Endothelial cell (in vitro differentiated cells): ENCODE results near the gene ZBTB20. TPM values are rescaled to one million over a fixed set of nuclear protein-coding genes. Genes with fewer than 3 reads are reported as not detected.

Source experiments
- DNase-seq: peaks from one replicate; pipeline ENCODE4 v3.0.0; 2021; ENCODE audit warnings: low spot score
- H3K27ac Mint-ChIP-seq: one replicate; pipeline ENCODE4 v1.8.0; 2021; ENCODE audit warnings: mixed read lengths, inconsistent platforms; ENCODE audit not compliant: unreplicated experiment
- H3K27me3 Mint-ChIP-seq: one replicate; pipeline ENCODE4 v1.8.0; 2021; ENCODE audit warnings: mild to moderate bottlenecking, moderate library complexity, mixed read lengths, inconsistent platforms; ENCODE audit not compliant: unreplicated experiment
- H3K36me3 Mint-ChIP-seq: one replicate; pipeline ENCODE4 v1.8.0; 2021; ENCODE audit warnings: mild to moderate bottlenecking, low read depth, mixed read lengths, inconsistent platforms; ENCODE audit not compliant: unreplicated experiment
- H3K4me1 Mint-ChIP-seq: one replicate; pipeline ENCODE4 v1.8.0; 2021; ENCODE audit warnings: mild to moderate bottlenecking, mixed read lengths, inconsistent platforms; ENCODE audit not compliant: unreplicated experiment
- H3K4me3 Mint-ChIP-seq: one replicate; pipeline ENCODE4 v1.8.0; 2021; ENCODE audit warnings: mild to moderate bottlenecking, mixed read lengths, inconsistent platforms; ENCODE audit not compliant: unreplicated experiment
- H3K9me3 Mint-ChIP-seq: one replicate; pipeline ENCODE4 v1.8.0; 2021; ENCODE audit warnings: mixed read lengths, inconsistent platforms; ENCODE audit not compliant: unreplicated experiment
- total RNA-seq: library from RNA; stranded (reverse); fragmentation: NEBNext Ultra II Directional; extraction: Animal tissue kit (Norgen Biotek cat#: 25700); gene quantifications from one replicate; pipeline ENCODE4 v1.2.1, GENCODE V29; 2021; ENCODE audit not compliant: unreplicated experiment
- TF ChIP-seq, protein P1 (sequence below): fragments of 200-600 bp; sonication (generic); IDR thresholded peaks from one replicate; pipeline ENCODE4 v1.5.0; 2021; ENCODE audit warnings: antibody characterized with exemption; ENCODE audit not compliant: unreplicated experiment

The ZBTB20 gene
- total RNA-seq, 1 donor from 2014 or later = 4.2 TPM

- no peak overlapping the region for H3K27ac Mint-ChIP-seq
- H3K4me1 Mint-ChIP-seq = no peaks in the 10 kb centered on the region
- TF ChIP-seq, protein P1, sequence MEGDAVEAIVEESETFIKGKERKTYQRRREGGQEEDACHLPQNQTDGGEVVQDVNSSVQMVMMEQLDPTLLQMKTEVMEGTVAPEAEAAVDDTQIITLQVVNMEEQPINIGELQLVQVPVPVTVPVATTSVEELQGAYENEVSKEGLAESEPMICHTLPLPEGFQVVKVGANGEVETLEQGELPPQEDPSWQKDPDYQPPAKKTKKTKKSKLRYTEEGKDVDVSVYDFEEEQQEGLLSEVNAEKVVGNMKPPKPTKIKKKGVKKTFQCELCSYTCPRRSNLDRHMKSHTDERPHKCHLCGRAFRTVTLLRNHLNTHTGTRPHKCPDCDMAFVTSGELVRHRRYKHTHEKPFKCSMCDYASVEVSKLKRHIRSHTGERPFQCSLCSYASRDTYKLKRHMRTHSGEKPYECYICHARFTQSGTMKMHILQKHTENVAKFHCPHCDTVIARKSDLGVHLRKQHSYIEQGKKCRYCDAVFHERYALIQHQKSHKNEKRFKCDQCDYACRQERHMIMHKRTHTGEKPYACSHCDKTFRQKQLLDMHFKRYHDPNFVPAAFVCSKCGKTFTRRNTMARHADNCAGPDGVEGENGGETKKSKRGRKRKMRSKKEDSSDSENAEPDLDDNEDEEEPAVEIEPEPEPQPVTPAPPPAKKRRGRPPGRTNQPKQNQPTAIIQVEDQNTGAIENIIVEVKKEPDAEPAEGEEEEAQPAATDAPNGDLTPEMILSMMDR = no peak
- no peaks in the 10 kb centered on the region for H3K27me3 Mint-ChIP-seq
- H3K4me3 Mint-ChIP-seq = no peak overlapping the region
- no peaks in the 10 kb centered on the region for H3K36me3 Mint-ChIP-seq
- H3K9me3 Mint-ChIP-seq = no peaks in the 10 kb centered on the region
- DNase-seq = no peak
Observed at GRCh38 chr3:114596147-114596546, 550.9 kb downstream of the ZBTB20 start.

- Mint-ChIP-seq H3K36me3 (no peaks in the 10 kb centered on the region), H3K4me1 (no peaks in the 10 kb centered on the region), H3K27ac (no peak overlapping the region), H3K4me3 (no peak overlapping the region), H3K27me3 (no peaks in the 10 kb centered on the region), H3K9me3 (no peaks in the 10 kb centered on the region)
- no peak for DNase-seq
- TF ChIP-seq, protein P1 = no peak
Observed at GRCh38 chr3:114595522-114596028, 551.5 kb downstream of the ZBTB20 start.

GRCh38 chr3:114590309-114591047 is 556.6 kb downstream of the ZBTB20 start:
- H3K27me3 Mint-ChIP-seq = no peaks in the 10 kb centered on the region
- TF ChIP-seq, protein P1 = no peak
- no peak overlapping the region for H3K27ac Mint-ChIP-seq
- no peak for DNase-seq
- no peaks in the 10 kb centered on the region for H3K9me3 Mint-ChIP-seq
- no peak overlapping the region for H3K4me3 Mint-ChIP-seq
- no peaks in the 10 kb centered on the region for H3K4me1 Mint-ChIP-seq
- no peaks in the 10 kb centered on the region for H3K36me3 Mint-ChIP-seq

- no peaks in the 10 kb centered on the region for H3K27me3 Mint-ChIP-seq
- no peak for DNase-seq
- H3K36me3 Mint-ChIP-seq = no peaks in the 10 kb centered on the region
- TF ChIP-seq, protein P1 = no peak
- no peaks in the 10 kb centered on the region for H3K4me1 Mint-ChIP-seq
- no peaks in the 10 kb centered on the region for H3K9me3 Mint-ChIP-seq
- H3K27ac Mint-ChIP-seq = no peak overlapping the region
- no peak overlapping the region for H3K4me3 Mint-ChIP-seq
Observed at GRCh38 chr3:114587986-114588385, 559.1 kb downstream of the ZBTB20 start.

GRCh38 chr3:114586119-114586518 is 561.0 kb downstream of the ZBTB20 start:
- no peak overlapping the region for H3K27ac Mint-ChIP-seq

More at GRCh38 chr3:114586119-114586518, 561.0 kb downstream of the ZBTB20 start:
- H3K4me1 Mint-ChIP-seq = no peaks in the 10 kb centered on the region
- no peak overlapping the region for H3K4me3 Mint-ChIP-seq
- H3K27me3 Mint-ChIP-seq = no peaks in the 10 kb centered on the region
- H3K36me3 Mint-ChIP-seq = no peaks in the 10 kb centered on the region
- TF ChIP-seq, protein P1 = no peak
- H3K9me3 Mint-ChIP-seq = no peaks in the 10 kb centered on the region
- no peak for DNase-seq
